GM06990 (cell line): ENCODE data around the gene SPDYE16.
"Not testable (repeated sequence)": the region's sequence is repeated elsewhere in the genome, so short reads cannot be mapped to it uniquely, and the experiment has no call there.

Source experiments
- DNase-seq: peaks from one replicate; pipeline ENCODE4 v3.0.0-alpha.2; 2011; ENCODE audit not compliant: insufficient read length; ENCODE audit errors: extremely low read depth
- H3K27me3 ChIP-seq: replicated peaks from 2 replicates; pipeline ENCODE4 v1.6.0; 2011; ENCODE audit warnings: low read length; ENCODE audit not compliant: control insufficient read depth, insufficient read depth
- H3K36me3 ChIP-seq: 2 replicates; pipeline ENCODE4 v1.5.1; 2011; ENCODE audit warnings: low read length; ENCODE audit not compliant: control insufficient read depth, insufficient read depth
- H3K4me3 ChIP-seq: replicated peaks from 2 replicates; pipeline ENCODE4 v1.5.1; 2011; ENCODE audit warnings: low read depth, mild to moderate bottlenecking, control low read depth, low read length

The SPDYE16 gene

GRCh38 chr7:76499924-76500241 lies 43.2 kb downstream of the SPDYE16 start:
- DNase-seq, H3K36me3 ChIP-seq, H3K4me3 ChIP-seq, H3K27me3 ChIP-seq: not testable (repeated sequence)

- not testable (repeated sequence) for H3K36me3 ChIP-seq, H3K27me3 ChIP-seq, H3K4me3 ChIP-seq, DNase-seq
These were observed 43.7 kb downstream of the SPDYE16 start for GRCh38 chr7:76499201-76499923.

GRCh38 chr7:76498583-76499200 lies 44.4 kb downstream of the SPDYE16 start:
- H3K27me3 ChIP-seq, H3K4me3 ChIP-seq, DNase-seq, H3K36me3 ChIP-seq: not testable (repeated sequence)

GRCh38 chr7:76497918-76498582 lies 45.0 kb downstream of the SPDYE16 start:
- not testable (repeated sequence) for DNase-seq, H3K4me3 ChIP-seq

GRCh38 chr7:76495717-76496116 lies 47.4 kb downstream of the SPDYE16 start:
- not testable (repeated sequence) for H3K4me3 ChIP-seq, H3K36me3 ChIP-seq, DNase-seq, H3K27me3 ChIP-seq

More at GRCh38 chr7:76497918-76498582, 45.0 kb downstream of the SPDYE16 start:
- not testable (repeated sequence) for H3K27me3 ChIP-seq, H3K36me3 ChIP-seq

- H3K4me3 ChIP-seq, H3K27me3 ChIP-seq, DNase-seq, H3K36me3 ChIP-seq: not testable (repeated sequence)
These were observed 51.0 kb downstream of the SPDYE16 start for GRCh38 chr7:76492139-76492538.

- DNase-seq, H3K27me3 ChIP-seq, H3K36me3 ChIP-seq, H3K4me3 ChIP-seq: not testable (repeated sequence)
These were observed 55.1 kb downstream of the SPDYE16 start for GRCh38 chr7:76487969-76488368.

GRCh38 chr7:76486618-76487017 lies 56.5 kb downstream of the SPDYE16 start:
- H3K27me3 ChIP-seq, H3K4me3 ChIP-seq, H3K36me3 ChIP-seq, DNase-seq: not testable (repeated sequence)

GRCh38 chr7:76485822-76486610 lies 57.1 kb downstream of the SPDYE16 start:
- H3K36me3 ChIP-seq, H3K4me3 ChIP-seq, H3K27me3 ChIP-seq, DNase-seq: not testable (repeated sequence)

GRCh38 chr7:76484456-76484855 lies 58.6 kb downstream of the SPDYE16 start:
- not testable (repeated sequence) for H3K27me3 ChIP-seq, H3K4me3 ChIP-seq, H3K36me3 ChIP-seq, DNase-seq

- not testable (repeated sequence) for H3K36me3 ChIP-seq, H3K4me3 ChIP-seq, H3K27me3 ChIP-seq, DNase-seq
These were observed 60.0 kb downstream of the SPDYE16 start for GRCh38 chr7:76483081-76483480.

- not testable (repeated sequence) for H3K36me3 ChIP-seq, H3K27me3 ChIP-seq, DNase-seq, H3K4me3 ChIP-seq
These were observed 60.4 kb downstream of the SPDYE16 start for GRCh38 chr7:76482660-76483059.
